ENCODE data around the gene RBM33.

The RBM33 gene

GRCh38 chr7:155663937-155664336 lies 19.5 kb downstream of the RBM33 start:
- H3K27ac ChIP-seq, result no peak overlapping the region
- no peak overlapping the region for H3K4me3 ChIP-seq (IDR thresholded peaks at IDR 0.05; ENCODE audit: insufficient read depth, low read depth, low read length)
- peaks cover 99% of the 10 kb centered on the region for H3K79me2 ChIP-seq (ENCODE audit: insufficient read depth, low read depth)
- no peak overlapping the region for H3K4me2 ChIP-seq
- no peak overlapping the region for H3K9ac ChIP-seq
- no peak for TF ChIP-seq CTCF (conservative IDR thresholded peaks at IDR 0.05; ENCODE audit: low read depth, low read length)
- no peak overlapping the region for H2AFZ ChIP-seq (ENCODE audit: low read depth)
- no peaks in the 10 kb centered on the region for H3K27me3 ChIP-seq (ENCODE audit: insufficient read depth, low read depth)
- peaks cover 14% of the 10 kb centered on the region for H3K4me1 ChIP-seq (ENCODE audit: low read depth, poor library complexity, severe bottlenecking)
- H4K20me1 ChIP-seq (ENCODE audit: insufficient read depth), result peaks cover 62% of the 10 kb centered on the region
- no peaks in the 10 kb centered on the region; the same call in 1 of the 2 replicates for H3K36me3 ChIP-seq (ENCODE audit: insufficient read depth)

- Histone ChIP-seq H3K4me2 (no peak overlapping the region), H4K20me1 (ENCODE audit: insufficient read depth) (peaks cover 53% of the 10 kb centered on the region), H3K36me3 (ENCODE audit: insufficient read depth) (no peaks in the 10 kb centered on the region; the same call in 1 of the 2 replicates), H3K4me1 (ENCODE audit: low read depth, poor library complexity, severe bottlenecking) (peaks cover 12% of the 10 kb centered on the region), H3K79me2 (ENCODE audit: insufficient read depth, low read depth) (peaks cover 99% of the 10 kb centered on the region), H3K9ac (no peak overlapping the region), H3K4me3 (IDR thresholded peaks at IDR 0.05; ENCODE audit: insufficient read depth, low read depth, low read length) (no peak overlapping the region), H3K27ac (no peak overlapping the region), H2AFZ (ENCODE audit: low read depth) (no peak overlapping the region), H3K27me3 (ENCODE audit: insufficient read depth, low read depth) (no peaks in the 10 kb centered on the region)
- no peak for TF ChIP-seq CTCF (conservative IDR thresholded peaks at IDR 0.05; ENCODE audit: low read depth, low read length)
Measured at GRCh38 chr7:155665079-155665956, 20.9 kb downstream of the RBM33 start.

- Histone ChIP-seq H3K27ac (no peak overlapping the region), H3K4me3 (IDR thresholded peaks at IDR 0.05; ENCODE audit: insufficient read depth, low read depth, low read length) (no peak overlapping the region), H4K20me1 (ENCODE audit: insufficient read depth) (peaks cover 51% of the 10 kb centered on the region), H3K4me1 (ENCODE audit: low read depth, poor library complexity, severe bottlenecking) (peaks cover 7% of the 10 kb centered on the region), H3K4me2 (no peak overlapping the region), H3K79me2 (ENCODE audit: insufficient read depth, low read depth) (peaks cover 99% of the 10 kb centered on the region), H3K9ac (no peak overlapping the region), H3K27me3 (ENCODE audit: insufficient read depth, low read depth) (no peaks in the 10 kb centered on the region), H3K36me3 (ENCODE audit: insufficient read depth) (no peaks in the 10 kb centered on the region; the same call in 1 of the 2 replicates), H2AFZ (ENCODE audit: low read depth) (no peak overlapping the region)
- TF ChIP-seq CTCF (conservative IDR thresholded peaks at IDR 0.05; ENCODE audit: low read depth, low read length), result no peak
Measured at GRCh38 chr7:155665957-155666287, 21.5 kb downstream of the RBM33 start.

GRCh38 chr7:155667241-155667829 lies 22.9 kb downstream of the RBM33 start:
- no peak overlapping the region for H3K9ac ChIP-seq
- no peaks in the 10 kb centered on the region for H3K4me1 ChIP-seq (ENCODE audit: low read depth, poor library complexity, severe bottlenecking)
- H2AFZ ChIP-seq (ENCODE audit: low read depth), result no peak overlapping the region
- no peak overlapping the region for H3K27ac ChIP-seq
- no peaks in the 10 kb centered on the region for H3K27me3 ChIP-seq (ENCODE audit: insufficient read depth, low read depth)
- no peak overlapping the region for H3K4me2 ChIP-seq
- H4K20me1 ChIP-seq (ENCODE audit: insufficient read depth), result peaks cover 46% of the 10 kb centered on the region
- H3K79me2 ChIP-seq (ENCODE audit: insufficient read depth, low read depth), result peaks cover 99% of the 10 kb centered on the region
- no peak for TF ChIP-seq CTCF (conservative IDR thresholded peaks at IDR 0.05; ENCODE audit: low read depth, low read length)
- no peaks in the 10 kb centered on the region; the same call in 1 of the 2 replicates for H3K36me3 ChIP-seq (ENCODE audit: insufficient read depth)
- no peak overlapping the region for H3K4me3 ChIP-seq (IDR thresholded peaks at IDR 0.05; ENCODE audit: insufficient read depth, low read depth, low read length)

Data from KMS-11 (cell line).